K562 (cell line): Measurements from ENCODE around the gene SV2A.

Experiments used
- ARID2 ChIP-seq: fragments of 450-650 bp; IDR thresholded peaks from 2 replicates; pipeline ENCODE4 v1.6.1; 2017; ENCODE audit warnings: antibody characterized with exemption, mild to moderate bottlenecking
- CTCF ChIP-seq, 3 experiments: IDR thresholded peaks in 2 of 3; conservative IDR thresholded peaks in 1 of 3; 2 replicates each; pipeline ENCODE4 v1.5.1; 2011 to 2012; ENCODE audit warnings: low read length in 3 of 3, mild to moderate bottlenecking in 3 of 3, control low read depth in 2 of 3, improper control_type of control experiment in 1 of 3, inconsistent platforms in 1 of 3, low read depth in 1 of 3, mixed read lengths in 1 of 3, moderate library complexity in 1 of 3; ENCODE audit not compliant: insufficient read depth in 2 of 3
- FOXJ2 ChIP-seq: fragments of 200-800 bp; sonication (Bioruptor generic); IDR thresholded peaks from 2 replicates; pipeline ENCODE4 v1.6.1; 2016; ENCODE audit warnings: missing genetic modification characterization, missing compliant biosample characterization
- FOXJ3 ChIP-seq: sonication (generic); formaldehyde crosslinking; IDR thresholded peaks from 2 replicates; pipeline ENCODE4 v1.4.0; 2020; ENCODE audit warnings: mild to moderate bottlenecking, missing genetic modification reagents
- PHB2 ChIP-seq: fragments of 450-650 bp; IDR thresholded peaks from 2 replicates; pipeline ENCODE4 v1.6.1; 2017; ENCODE audit warnings: low read depth
- POLR2A ChIP-seq: fragments of 450-650 bp; conservative IDR thresholded peaks from 2 replicates; pipeline ENCODE4 v1.6.1; 2016
- POLR2AphosphoS5 ChIP-seq: IDR thresholded peaks from 2 replicates; pipeline ENCODE4 v1.6.1; 2011; ENCODE audit warnings: mild to moderate bottlenecking, low read depth, low read length, moderate library complexity; ENCODE audit not compliant: control insufficient read depth, insufficient read depth
- PTBP1 ChIP-seq: fragments of 200-400 bp; formaldehyde crosslinking; IDR thresholded peaks from 2 replicates; pipeline ENCODE4 v1.6.1; 2017; ENCODE audit warnings: low read depth, low read length
- SETDB1 ChIP-seq: IDR thresholded peaks from one replicate; pipeline ENCODE4 v1.6.1; 2012; ENCODE audit warnings: low read length, control low read depth, inconsistent platforms
- SREBF2 ChIP-seq: sonication (generic); formaldehyde crosslinking; IDR thresholded peaks from 2 replicates; pipeline ENCODE4 v1.4.0; 2020; ENCODE audit warnings: mild to moderate bottlenecking, missing genetic modification reagents
- TCF7L2 ChIP-seq: fragments of 150-350 bp; IDR thresholded peaks from 2 replicates; pipeline ENCODE4 v1.6.1; 2016; ENCODE audit warnings: low read depth, mild to moderate bottlenecking, low read length, moderate library complexity
- USF1 ChIP-seq: sonication (generic); formaldehyde crosslinking; IDR thresholded peaks from 2 replicates; pipeline ENCODE4 v1.9.0; 2022; ENCODE audit warnings: mild to moderate bottlenecking, missing genetic modification reagents
- ZFP36 ChIP-seq: fragments of 150-350 bp; IDR thresholded peaks from 2 replicates; pipeline ENCODE4 v1.6.1; 2018; ENCODE audit warnings: low read length, low read depth; ENCODE audit not compliant: partially characterized antibody
- ZNF717 ChIP-seq: fragments of 250-450 bp; sonication (Bioruptor Pico); IDR thresholded peaks from 2 replicates; pipeline ENCODE4 v1.5.0; 2021

GRCh38 chr1:149888247-149888998, 29.2 kb downstream of the SV2A start:
- no peak for TF ChIP-seq USF1
- peak; percentile 59; the same call in 1 of the 2 replicates for TF ChIP-seq POLR2AphosphoS5
- TF ChIP-seq POLR2A: no peak
- TF ChIP-seq SREBF2: no peak
- no peak for TF ChIP-seq ZNF717 (CRISPR knock-in tag)
- TF ChIP-seq TCF7L2: no peak
- TF ChIP-seq FOXJ3 (CRISPR knock-in tag): no peak
- TF ChIP-seq CTCF (IDR thresholded peaks at IDR 0.05 in 2 of 3, conservative IDR thresholded peaks at IDR 0.05 in 1 of 3; ENCODE audit: insufficient read depth in 2 of 3, low read depth in 1 of 3, low read length in 3 of 3): peak; percentile 64 to 81 (median 75)
- no peak for TF ChIP-seq ZFP36
- TF ChIP-seq ARID2: peak; percentile 56; the same call in 1 of the 2 replicates
- 0 out of 2 replicates have a peak, but pooled peaks have one; percentile 37 for TF ChIP-seq PHB2
- no peak for TF ChIP-seq SETDB1
- TF ChIP-seq FOXJ2 (tag): peak; percentile 66
- peak; percentile 88 for TF ChIP-seq PTBP1
